Measurements from ENCODE around the gene SYNJ1.
"Not testable (repeated sequence)": the region's sequence is repeated elsewhere in the genome, so short reads cannot be mapped to it uniquely, and the experiment has no call there.

SYNJ1 gene

GRCh38 chr21:32739946-32740345 lies 12.1 kb upstream of the SYNJ1 start:
- DNase-seq (ENCODE audit: low read depth in 2 of 2, low spot score in 1 of 2) = no peak

GRCh38 chr21:32736083-32736482 lies 8.3 kb upstream of the SYNJ1 start:
- not testable (repeated sequence) for DNase-seq (ENCODE audit: low read depth in 2 of 2, low spot score in 1 of 2)

- no peak for DNase-seq (ENCODE audit: low read depth in 2 of 2, low spot score in 1 of 2)
Observed at GRCh38 chr21:32735524-32735923, 7.7 kb upstream of the SYNJ1 start.

- DNase-seq (ENCODE audit: low read depth in 2 of 2, low spot score in 1 of 2) = no peak
Observed at GRCh38 chr21:32733990-32734613, 6.3 kb upstream of the SYNJ1 start.

- no peak for DNase-seq (ENCODE audit: low read depth in 2 of 2, low spot score in 1 of 2)
Observed at GRCh38 chr21:32733356-32733755, 5.5 kb upstream of the SYNJ1 start.

GRCh38 chr21:32732544-32732943 lies 4.7 kb upstream of the SYNJ1 start:
- no peak for DNase-seq (ENCODE audit: low read depth in 2 of 2, low spot score in 1 of 2)

- no peak for DNase-seq (ENCODE audit: low read depth in 2 of 2, low spot score in 1 of 2)
Observed at GRCh38 chr21:32728848-32729247, 1.0 kb upstream of the SYNJ1 start.

- DNase-seq (ENCODE audit: low read depth in 2 of 2, low spot score in 1 of 2) = no peak
Observed at GRCh38 chr21:32728456-32728839, 635 bp upstream of the SYNJ1 start.

GRCh38 chr21:32726839-32727686 lies 750 bp downstream of the SYNJ1 start:
- DNase-seq (ENCODE audit: low read depth in 2 of 2, low spot score in 1 of 2) = no peak

- no peak for DNase-seq (ENCODE audit: low read depth in 2 of 2, low spot score in 1 of 2)
Observed at GRCh38 chr21:32719085-32719484, 8.7 kb downstream of the SYNJ1 start.

- no peak for DNase-seq (ENCODE audit: low read depth in 2 of 2, low spot score in 1 of 2)
Observed at GRCh38 chr21:32717851-32718316, 9.9 kb downstream of the SYNJ1 start.

- DNase-seq (ENCODE audit: low read depth in 2 of 2, low spot score in 1 of 2) = no peak
Observed at GRCh38 chr21:32716486-32716885, 11.3 kb downstream of the SYNJ1 start.

GRCh38 chr21:32713726-32714125 lies 14.1 kb downstream of the SYNJ1 start:
- no peak for DNase-seq (ENCODE audit: low read depth in 2 of 2, low spot score in 1 of 2)

GRCh38 chr21:32712641-32713040 lies 15.2 kb downstream of the SYNJ1 start:
- DNase-seq (ENCODE audit: low read depth in 2 of 2, low spot score in 1 of 2) = no peak

- DNase-seq (ENCODE audit: low read depth in 2 of 2, low spot score in 1 of 2) = no peak
Observed at GRCh38 chr21:32712043-32712442, 15.8 kb downstream of the SYNJ1 start.

GRCh38 chr21:32710987-32711386 lies 16.8 kb downstream of the SYNJ1 start:
- DNase-seq (ENCODE audit: low read depth in 2 of 2, low spot score in 1 of 2) = no peak

- no peak for DNase-seq (ENCODE audit: low read depth in 2 of 2, low spot score in 1 of 2)
Observed at GRCh38 chr21:32710069-32710784, 17.6 kb downstream of the SYNJ1 start.

GRCh38 chr21:32708069-32708468 lies 19.7 kb downstream of the SYNJ1 start:
- DNase-seq (ENCODE audit: low read depth in 2 of 2, low spot score in 1 of 2) = no peak

GRCh38 chr21:32705901-32706300 lies 21.9 kb downstream of the SYNJ1 start:
- no peak for DNase-seq (ENCODE audit: low read depth in 2 of 2, low spot score in 1 of 2)

GRCh38 chr21:32705139-32705538 lies 22.7 kb downstream of the SYNJ1 start:
- no peak for DNase-seq (ENCODE audit: low read depth in 2 of 2, low spot score in 1 of 2)

GRCh38 chr21:32702702-32703101 lies 25.1 kb downstream of the SYNJ1 start:
- no peak for DNase-seq (ENCODE audit: low read depth in 2 of 2, low spot score in 1 of 2)
